Fibroblast of lung (primary cell): ENCODE data around the gene COL2A1. TPM values are rescaled to one million over a fixed set of nuclear protein-coding genes. Genes with fewer than 3 reads are reported as not detected.

Experiments used
- DNase-seq, 2 donors: peaks; one replicate each; pipeline versions ENCODE4 v3.0.0 to v3.0.0-alpha.2; 2010; ENCODE audit warnings: low read depth in 2 of 2
- H2AFZ ChIP-seq: 2 replicates; pipeline ENCODE4 v1.5.1; 2012; ENCODE audit warnings: low read length, control low read depth, inconsistent platforms
- H3K27ac ChIP-seq: 2 replicates; pipeline ENCODE4 v1.5.1; 2011; ENCODE audit warnings: low read length, control low read depth; ENCODE audit not compliant: insufficient read depth
- H3K27me3 ChIP-seq: 2 replicates; pipeline ENCODE4 v1.5.1; 2011; ENCODE audit warnings: mild to moderate bottlenecking, low read length; ENCODE audit not compliant: control insufficient read depth, insufficient read depth
- H3K36me3 ChIP-seq: 2 replicates; pipeline ENCODE4 v1.5.1; 2011; ENCODE audit warnings: low read length; ENCODE audit not compliant: control insufficient read depth, insufficient read depth
- H3K4me1 ChIP-seq: 2 replicates; pipeline ENCODE4 v1.5.1; 2011; ENCODE audit warnings: low read length; ENCODE audit not compliant: control insufficient read depth, insufficient read depth; ENCODE audit errors: extremely low read depth
- H3K4me2 ChIP-seq: 2 replicates; pipeline ENCODE4 v1.5.1; 2011; ENCODE audit warnings: low read length, control low read depth; ENCODE audit not compliant: insufficient read depth; ENCODE audit errors: extremely low read depth
- H3K4me3 ChIP-seq, 4 experiments: fragments of 200-600 bp in 1 of 4; sonication (generic) in 1 of 4; replicated peaks in 1 of 4; 2 replicates each; pipeline ENCODE4 v1.5.1; 2011 to 2016; ENCODE audit warnings: low read length in 4 of 4, low read depth in 3 of 4, mild to moderate bottlenecking in 3 of 4, control low read depth in 2 of 4, inconsistent platforms in 1 of 4, mixed read lengths in 1 of 4; ENCODE audit not compliant: insufficient read depth in 1 of 4; ENCODE audit errors: control extremely low read depth in 1 of 4
- H3K79me2 ChIP-seq: 2 replicates; pipeline ENCODE4 v1.5.1; 2012; ENCODE audit warnings: mild to moderate bottlenecking, low read length, inconsistent platforms; ENCODE audit not compliant: control insufficient read depth, insufficient read depth
- H3K9ac ChIP-seq: 2 replicates; pipeline ENCODE4 v1.5.1; 2011; ENCODE audit warnings: mild to moderate bottlenecking, low read length, control low read depth; ENCODE audit not compliant: insufficient read depth
- H3K9me3 ChIP-seq: 2 replicates; pipeline ENCODE4 v1.5.1; 2012; ENCODE audit warnings: low read depth, low read length; ENCODE audit not compliant: control insufficient read depth, insufficient read depth
- H4K20me1 ChIP-seq: 2 replicates; pipeline ENCODE4 v1.5.1; 2011; ENCODE audit warnings: low read length; ENCODE audit not compliant: control insufficient read depth, insufficient read depth; ENCODE audit errors: extremely low read depth
- EZH2 ChIP-seq: IDR thresholded peaks from 2 replicates; pipeline ENCODE4 v1.5.1; 2012; ENCODE audit warnings: low read length, control low read depth, mild to moderate bottlenecking; ENCODE audit errors: missing control alignments
- polyA plus RNA-seq, 2 donors: library from polyadenylated mRNA; depleted of rRNA in 1 of 2; stranded (reverse) in 1 of 2; unstranded in 1 of 2; fragments of >200 nt; gene quantifications; 2 replicates each; pipeline ENCODE4 v1.2.1, GENCODE V29; 2011 to 2012; ENCODE audit warnings: missing spikeins in 1 of 2
- total RNA-seq: library from RNA; depleted of rRNA; stranded (reverse); fragments of >200 nt; gene quantifications from 2 replicates; pipeline ENCODE4 v1.2.1, GENCODE V29; 2014
- TF ChIP-seq, protein P1 (sequence below), 2 donors: IDR thresholded peaks in 1 of 2; conservative IDR thresholded peaks in 1 of 2; 1 replicate in 1 of 2; 2 replicates in 1 of 2; pipeline ENCODE4 v1.5.1; 2011 to 2012; ENCODE audit warnings: low read length in 2 of 2, control low read depth in 1 of 2, inconsistent platforms in 1 of 2, low read depth in 1 of 2, mild to moderate bottlenecking in 1 of 2

The COL2A1 gene
- total and polyA plus RNA-seq, 2 donors (not counting 1 experiment from before 2014, with no cell fraction given): not detected

DNA sequence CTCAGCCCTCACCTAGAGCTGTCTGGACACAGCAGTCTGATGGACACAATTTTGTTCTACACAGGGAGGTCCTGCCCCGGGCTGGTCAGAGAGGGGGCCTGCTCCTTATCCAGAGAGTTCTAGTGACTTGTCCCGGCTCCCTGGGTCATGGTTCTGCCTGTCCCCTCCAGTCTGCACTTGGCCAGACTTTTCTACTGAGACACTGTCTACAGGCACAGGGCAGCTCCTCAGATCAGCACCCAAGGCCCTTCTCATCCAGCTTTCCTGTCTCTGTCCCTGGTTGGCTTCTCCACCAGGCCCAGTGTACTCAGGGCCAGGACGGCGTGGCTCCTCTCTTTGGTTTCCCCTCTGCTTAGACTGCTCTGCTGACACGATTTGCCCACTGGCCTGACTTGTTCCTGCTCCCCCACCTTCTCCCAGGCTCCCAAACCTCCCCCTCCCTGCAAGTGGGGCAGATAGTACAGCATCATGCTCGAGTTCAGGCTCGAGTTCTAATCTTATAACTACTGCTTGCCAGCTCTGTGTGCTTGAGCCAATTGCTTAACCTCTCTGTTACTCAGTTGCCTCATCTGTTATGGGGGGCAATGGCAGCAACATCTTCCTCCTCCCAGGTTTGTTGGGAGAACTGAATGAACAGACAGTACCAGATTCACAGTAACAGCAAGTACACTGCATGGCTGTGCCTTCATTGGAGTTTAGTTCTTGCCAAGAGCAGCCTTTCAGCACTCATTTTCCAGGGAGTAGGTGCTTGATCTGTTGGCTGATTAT, 22.0 kb upstream of the COL2A1 start:
- no peaks in the 10 kb centered on the region for H3K4me1 ChIP-seq
- H3K9me3 ChIP-seq: no peaks in the 10 kb centered on the region
- H3K4me2 ChIP-seq: no peak overlapping the region
- no peak overlapping the region for H3K27ac ChIP-seq
- H3K36me3 ChIP-seq: no peaks in the 10 kb centered on the region
- TF ChIP-seq, protein P1, sequence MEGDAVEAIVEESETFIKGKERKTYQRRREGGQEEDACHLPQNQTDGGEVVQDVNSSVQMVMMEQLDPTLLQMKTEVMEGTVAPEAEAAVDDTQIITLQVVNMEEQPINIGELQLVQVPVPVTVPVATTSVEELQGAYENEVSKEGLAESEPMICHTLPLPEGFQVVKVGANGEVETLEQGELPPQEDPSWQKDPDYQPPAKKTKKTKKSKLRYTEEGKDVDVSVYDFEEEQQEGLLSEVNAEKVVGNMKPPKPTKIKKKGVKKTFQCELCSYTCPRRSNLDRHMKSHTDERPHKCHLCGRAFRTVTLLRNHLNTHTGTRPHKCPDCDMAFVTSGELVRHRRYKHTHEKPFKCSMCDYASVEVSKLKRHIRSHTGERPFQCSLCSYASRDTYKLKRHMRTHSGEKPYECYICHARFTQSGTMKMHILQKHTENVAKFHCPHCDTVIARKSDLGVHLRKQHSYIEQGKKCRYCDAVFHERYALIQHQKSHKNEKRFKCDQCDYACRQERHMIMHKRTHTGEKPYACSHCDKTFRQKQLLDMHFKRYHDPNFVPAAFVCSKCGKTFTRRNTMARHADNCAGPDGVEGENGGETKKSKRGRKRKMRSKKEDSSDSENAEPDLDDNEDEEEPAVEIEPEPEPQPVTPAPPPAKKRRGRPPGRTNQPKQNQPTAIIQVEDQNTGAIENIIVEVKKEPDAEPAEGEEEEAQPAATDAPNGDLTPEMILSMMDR (conservative IDR thresholded peaks at IDR 0.05 in 1 of 2, IDR thresholded peaks at IDR 0.05 in 1 of 2; ENCODE audit: low read depth in 1 of 2, low read length in 2 of 2): no peak
- TF ChIP-seq EZH2: no peak
- H3K79me2 ChIP-seq: no peaks in the 10 kb centered on the region
- peaks cover 21% of the 10 kb centered on the region for H3K27me3 ChIP-seq
- no peak overlapping the region for H2AFZ ChIP-seq
- H4K20me1 ChIP-seq: no peaks in the 10 kb centered on the region
- H3K9ac ChIP-seq: no peak overlapping the region
- DNase-seq: no peak
- no peak overlapping the region for H3K4me3 ChIP-seq

DNA sequence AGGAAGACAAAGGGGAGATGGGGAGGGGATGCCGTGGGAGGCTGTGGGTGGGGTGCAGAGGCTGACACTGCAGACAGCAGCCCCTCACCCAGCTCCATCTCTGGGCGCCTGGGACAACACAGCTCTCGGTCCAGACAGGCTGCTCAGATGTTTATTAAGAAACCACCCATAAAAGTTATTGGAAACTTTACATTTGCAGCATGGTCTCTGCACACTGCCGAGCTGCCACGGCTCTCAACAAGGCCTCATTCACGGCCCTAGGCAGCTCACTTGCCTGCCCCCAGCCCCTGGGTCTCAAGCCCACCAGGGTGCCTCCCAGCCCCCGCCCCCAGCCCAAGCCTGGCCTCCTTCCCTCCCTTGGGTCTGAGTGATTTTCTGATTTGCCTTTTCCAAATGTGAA, 21.0 kb upstream of the COL2A1 start:
- Histone ChIP-seq H3K4me3 (no peak overlapping the region), H3K4me1 (no peaks in the 10 kb centered on the region), H3K27ac (no peak overlapping the region), H3K9ac (no peak overlapping the region), H4K20me1 (no peaks in the 10 kb centered on the region), H3K9me3 (no peaks in the 10 kb centered on the region), H2AFZ (no peak overlapping the region), H3K4me2 (no peak overlapping the region), H3K36me3 (no peaks in the 10 kb centered on the region), H3K79me2 (no peaks in the 10 kb centered on the region), H3K27me3 (peaks cover 18% of the 10 kb centered on the region)
- no peak for DNase-seq
- TF ChIP-seq, protein P1 (conservative IDR thresholded peaks at IDR 0.05 in 1 of 2, IDR thresholded peaks at IDR 0.05 in 1 of 2; ENCODE audit: low read depth in 1 of 2, low read length in 2 of 2): no peak
- TF ChIP-seq EZH2: no peak

DNA sequence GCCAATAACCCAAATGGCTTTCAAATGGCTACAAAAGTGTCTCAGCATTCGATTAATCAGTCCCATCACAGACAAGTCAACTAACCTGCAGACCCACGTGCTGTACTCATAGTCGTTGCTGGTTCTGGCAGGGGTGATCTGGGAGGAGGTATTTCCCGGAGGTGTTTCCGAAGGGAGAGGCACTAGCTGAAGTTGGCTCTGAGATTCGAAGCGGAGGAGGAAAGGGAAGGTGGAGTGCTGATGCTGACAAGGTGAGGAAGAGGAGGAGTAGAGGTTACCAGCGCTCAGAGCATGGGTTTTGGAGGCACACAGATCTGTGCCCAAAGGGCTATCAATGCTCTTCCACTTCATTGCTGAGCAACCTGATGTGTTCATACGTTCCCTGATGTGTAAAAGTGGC, 20.5 kb upstream of the COL2A1 start:
- Histone ChIP-seq H3K9me3 (no peaks in the 10 kb centered on the region), H3K4me3 (no peak overlapping the region), H3K27ac (no peak overlapping the region), H3K79me2 (no peaks in the 10 kb centered on the region), H3K4me2 (no peak overlapping the region), H2AFZ (no peak overlapping the region), H3K4me1 (no peaks in the 10 kb centered on the region), H3K36me3 (no peaks in the 10 kb centered on the region), H3K27me3 (peaks cover 15% of the 10 kb centered on the region), H3K9ac (no peak overlapping the region), H4K20me1 (no peaks in the 10 kb centered on the region)
- no peak for DNase-seq
- TF ChIP-seq, protein P1 (conservative IDR thresholded peaks at IDR 0.05 in 1 of 2, IDR thresholded peaks at IDR 0.05 in 1 of 2; ENCODE audit: low read depth in 1 of 2, low read length in 2 of 2): no peak
- TF ChIP-seq EZH2: no peak
